HFFc6 (cell line): Measurements from ENCODE around the gene BGLAP. TPM values are rescaled to one million over a fixed set of nuclear protein-coding genes. Genes with fewer than 3 reads are reported as not detected.

Experiments used
- DNase-seq: peaks from one replicate; pipeline ENCODE4 v3.0.0-alpha.2; 2018
- H3K27ac Mint-ChIP-seq: 2 replicates; pipeline ENCODE4 v1.8.0; 2020; ENCODE audit warnings: mild to moderate bottlenecking, mixed read lengths
- H3K27me3 Mint-ChIP-seq: 2 replicates; pipeline ENCODE4 v1.8.0; 2021; ENCODE audit warnings: mild to moderate bottlenecking, moderate library complexity, mixed read lengths; ENCODE audit not compliant: insufficient read depth
- H3K36me3 Mint-ChIP-seq: 2 replicates; pipeline ENCODE4 v1.8.0; 2021; ENCODE audit warnings: low read depth, mixed read lengths
- H3K4me1 Mint-ChIP-seq: 2 replicates; pipeline ENCODE4 v1.8.0; 2020; ENCODE audit warnings: low read depth, mixed read lengths
- H3K4me3 Mint-ChIP-seq: 2 replicates; pipeline ENCODE4 v1.8.0; 2020; ENCODE audit warnings: mild to moderate bottlenecking, moderate library complexity, mixed read lengths
- H3K9me3 Mint-ChIP-seq: 2 replicates; pipeline ENCODE4 v1.8.0; 2020; ENCODE audit warnings: mild to moderate bottlenecking, mixed read lengths
- total RNA-seq, 6 experiments: library from RNA; stranded (reverse); fragmentation: NEBNext Ultra II Directional; extraction: Animal tissue kit (Norgen Biotek cat#: 25700); gene quantifications; 2 replicates in 1 of 6; 3 replicates in 5 of 6; pipeline ENCODE4 v1.2.3, GENCODE V29; 2021
- TF ChIP-seq, protein P1 (sequence below): fragments of 200-600 bp; sonication (generic); IDR thresholded peaks from 2 replicates; pipeline ENCODE4 v1.5.0; 2021; ENCODE audit warnings: antibody characterized with exemption, mild to moderate bottlenecking

BGLAP gene
- total RNA-seq, 6 experiments from 2014 or later = 0.40 to 0.62 TPM; not detected in 4

DNA sequence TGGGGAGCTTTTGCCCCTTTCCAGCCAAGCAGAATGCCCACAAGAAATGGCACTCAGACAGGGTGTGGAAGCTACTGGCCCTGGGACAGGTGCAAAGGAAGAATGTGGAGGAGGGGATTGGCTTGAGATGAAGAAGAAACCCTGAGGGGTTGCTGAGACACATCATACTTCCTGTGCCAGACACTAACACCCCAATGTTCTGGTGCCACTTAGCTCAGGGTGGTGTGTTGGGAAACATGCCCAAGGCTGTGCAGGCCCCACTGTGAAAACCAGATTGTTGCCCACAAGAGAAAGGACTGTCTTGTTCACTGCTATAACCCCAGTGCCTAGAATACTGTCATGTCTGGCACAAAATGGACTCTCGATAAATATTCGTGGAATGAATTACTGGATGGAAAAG, 15.7 kb downstream of the BGLAP start:
- TF ChIP-seq, protein P1, sequence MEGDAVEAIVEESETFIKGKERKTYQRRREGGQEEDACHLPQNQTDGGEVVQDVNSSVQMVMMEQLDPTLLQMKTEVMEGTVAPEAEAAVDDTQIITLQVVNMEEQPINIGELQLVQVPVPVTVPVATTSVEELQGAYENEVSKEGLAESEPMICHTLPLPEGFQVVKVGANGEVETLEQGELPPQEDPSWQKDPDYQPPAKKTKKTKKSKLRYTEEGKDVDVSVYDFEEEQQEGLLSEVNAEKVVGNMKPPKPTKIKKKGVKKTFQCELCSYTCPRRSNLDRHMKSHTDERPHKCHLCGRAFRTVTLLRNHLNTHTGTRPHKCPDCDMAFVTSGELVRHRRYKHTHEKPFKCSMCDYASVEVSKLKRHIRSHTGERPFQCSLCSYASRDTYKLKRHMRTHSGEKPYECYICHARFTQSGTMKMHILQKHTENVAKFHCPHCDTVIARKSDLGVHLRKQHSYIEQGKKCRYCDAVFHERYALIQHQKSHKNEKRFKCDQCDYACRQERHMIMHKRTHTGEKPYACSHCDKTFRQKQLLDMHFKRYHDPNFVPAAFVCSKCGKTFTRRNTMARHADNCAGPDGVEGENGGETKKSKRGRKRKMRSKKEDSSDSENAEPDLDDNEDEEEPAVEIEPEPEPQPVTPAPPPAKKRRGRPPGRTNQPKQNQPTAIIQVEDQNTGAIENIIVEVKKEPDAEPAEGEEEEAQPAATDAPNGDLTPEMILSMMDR = no peak
- H3K4me1 Mint-ChIP-seq = peaks cover 21% of the 10 kb centered on the region
- H3K36me3 Mint-ChIP-seq = peaks cover 60% of the 10 kb centered on the region
- H3K4me3 Mint-ChIP-seq = no peak overlapping the region
- H3K27me3 Mint-ChIP-seq = peaks cover 4% of the 10 kb centered on the region
- H3K27ac Mint-ChIP-seq = no peak overlapping the region
- H3K9me3 Mint-ChIP-seq = no peaks in the 10 kb centered on the region
- no peak for DNase-seq

DNA sequence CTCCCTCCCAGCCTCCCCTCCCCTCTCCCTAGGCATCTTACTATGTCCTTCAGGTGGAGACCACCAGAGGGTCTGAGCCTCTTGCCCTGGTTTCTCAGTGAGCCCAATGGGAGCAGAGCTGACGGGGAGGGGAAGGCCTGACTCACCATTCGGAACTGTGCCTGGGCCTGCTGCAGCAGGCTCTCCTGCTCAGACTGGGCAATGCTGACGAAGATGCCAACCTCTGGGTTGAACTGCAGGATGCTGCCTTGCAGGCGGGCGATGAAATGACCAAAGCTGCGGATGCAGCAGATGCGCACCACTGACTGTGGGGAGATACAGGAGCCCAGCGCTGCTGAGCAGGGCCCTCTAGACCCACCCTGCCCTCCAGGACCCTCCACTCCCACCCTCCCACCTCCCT, 16.9 kb downstream of the BGLAP start:
- peaks cover 33% of the 10 kb centered on the region for H3K4me1 Mint-ChIP-seq
- peaks cover 2% of the 10 kb centered on the region for H3K27me3 Mint-ChIP-seq
- H3K4me3 Mint-ChIP-seq = no peak overlapping the region
- peaks cover 58% of the 10 kb centered on the region for H3K36me3 Mint-ChIP-seq
- H3K27ac Mint-ChIP-seq = no peak overlapping the region
- H3K9me3 Mint-ChIP-seq = no peaks in the 10 kb centered on the region
- TF ChIP-seq, protein P1 = no peak
- DNase-seq = no peak

DNA sequence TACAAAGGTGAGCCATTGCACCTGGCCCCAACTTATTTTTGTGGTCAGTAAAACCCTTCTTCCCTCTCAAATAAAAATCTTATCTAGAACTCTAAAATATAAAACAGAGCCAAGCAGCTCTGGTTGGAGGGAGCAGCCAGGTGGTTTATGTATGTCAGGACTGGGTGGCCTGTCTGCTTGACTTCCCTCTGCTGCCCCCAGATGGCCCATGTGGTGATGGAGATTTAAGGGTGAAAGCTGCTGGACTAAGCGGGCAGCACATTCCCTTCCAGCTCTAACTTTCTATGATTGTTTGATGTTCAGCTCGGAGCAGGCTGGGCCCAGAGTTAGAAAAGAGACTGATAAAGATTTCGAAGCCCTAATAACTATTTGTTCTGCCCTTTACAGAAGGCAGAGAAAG, 17.8 kb downstream of the BGLAP start:
- no peaks in the 10 kb centered on the region for H3K9me3 Mint-ChIP-seq
- peak overlapping the region; percentile 40; the same call in 1 of the 2 replicates for H3K27ac Mint-ChIP-seq
- DNase-seq = no peak
- peaks cover 40% of the 10 kb centered on the region for H3K4me1 Mint-ChIP-seq
- H3K27me3 Mint-ChIP-seq = peaks cover 2% of the 10 kb centered on the region
- H3K4me3 Mint-ChIP-seq = no peak overlapping the region
- TF ChIP-seq, protein P1 = peak; percentile 36
- peaks cover 60% of the 10 kb centered on the region for H3K36me3 Mint-ChIP-seq

DNA sequence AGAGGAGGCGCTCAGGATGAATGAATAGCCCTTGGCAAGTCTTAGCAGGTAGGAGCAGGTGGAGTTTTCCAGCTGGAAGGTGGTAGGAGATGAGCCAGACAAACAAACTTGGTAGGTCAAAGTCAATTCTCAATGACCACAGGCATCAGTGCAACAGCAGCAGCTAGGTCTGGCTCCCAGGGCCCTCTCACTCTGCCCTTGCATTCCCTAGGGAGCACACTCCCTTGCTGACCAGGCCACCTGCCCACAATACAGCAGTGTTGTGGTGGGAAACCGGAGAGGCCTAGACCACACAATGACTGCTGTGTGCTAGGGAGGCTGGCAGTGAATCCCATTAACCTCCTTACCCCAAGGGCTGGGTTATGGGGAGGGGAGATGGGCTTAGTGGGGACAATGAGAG, 18.9 kb downstream of the BGLAP start:
- TF ChIP-seq, protein P1 = no peak
- peak overlapping the region; percentile 81 for H3K27ac Mint-ChIP-seq
- H3K4me1 Mint-ChIP-seq = peaks cover 40% of the 10 kb centered on the region
- no peak overlapping the region for H3K4me3 Mint-ChIP-seq
- H3K9me3 Mint-ChIP-seq = no peaks in the 10 kb centered on the region
- peaks cover 67% of the 10 kb centered on the region for H3K36me3 Mint-ChIP-seq
- peaks cover 2% of the 10 kb centered on the region for H3K27me3 Mint-ChIP-seq
- DNase-seq = no peak

DNA sequence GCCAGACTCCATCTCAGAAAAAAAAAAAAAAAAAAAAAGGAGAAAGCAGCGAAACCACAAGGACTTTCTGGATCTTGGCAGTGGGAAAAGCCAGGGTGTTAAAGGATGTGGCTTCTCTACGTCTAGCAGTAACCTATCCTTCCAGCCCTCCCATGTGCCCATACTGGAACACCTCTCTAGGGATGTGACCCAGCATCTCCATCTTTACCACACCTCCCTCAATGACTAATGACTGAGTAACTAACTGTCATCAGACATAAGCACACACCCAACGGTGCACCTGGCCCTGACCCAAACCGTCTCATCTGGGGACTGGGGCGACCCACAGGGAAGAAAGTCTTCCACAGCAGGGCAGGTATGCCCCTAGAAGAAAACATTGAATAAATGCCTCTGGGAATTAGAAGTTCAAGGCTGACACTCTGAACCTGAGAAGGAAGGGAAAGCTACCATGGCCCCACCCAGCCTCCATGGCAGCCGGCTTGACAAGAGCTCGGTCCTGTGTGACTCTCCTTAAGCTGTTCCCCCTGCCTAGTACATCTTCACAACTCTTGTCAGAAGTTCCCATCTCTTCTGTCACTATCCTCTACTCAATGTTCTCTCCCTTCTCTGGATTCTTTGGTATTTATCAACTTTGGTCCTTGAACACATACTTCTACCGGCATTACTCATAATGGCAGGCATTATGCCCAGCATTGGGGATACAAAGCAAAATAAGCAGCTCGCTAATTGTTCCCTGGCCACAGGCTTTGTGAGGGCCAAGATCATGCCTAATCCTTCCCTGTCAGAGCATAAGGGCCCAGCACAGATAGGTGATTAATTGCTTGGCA, 20.7 kb downstream of the BGLAP start:
- H3K9me3 Mint-ChIP-seq = no peaks in the 10 kb centered on the region
- peak overlapping the region; percentile 86 for H3K27ac Mint-ChIP-seq
- peaks cover 34% of the 10 kb centered on the region for H3K4me1 Mint-ChIP-seq
- peaks cover 2% of the 10 kb centered on the region; the same call in 1 of the 2 replicates for H3K27me3 Mint-ChIP-seq
- TF ChIP-seq, protein P1 = no peak
- H3K4me3 Mint-ChIP-seq = peak overlapping the region; percentile 61
- peaks cover 69% of the 10 kb centered on the region for H3K36me3 Mint-ChIP-seq
- DNase-seq = peak; percentile 89
